ENCODE measurements around the gene ARHGEF11. TPM values are rescaled to one million over a fixed set of nuclear protein-coding genes. Genes with fewer than 3 reads are reported as not detected.
"Not testable (repeated sequence)": the region's sequence is repeated elsewhere in the genome, so short reads cannot be mapped to it uniquely, and the experiment has no call there.

ARHGEF11 gene
- total and polyA plus RNA-seq, 9 of the 15 experiments (the other 6 are each of a cell fraction or from before 2014, with no cell fraction given) = 0.14 to 15.5 (median 9.0) TPM

GRCh38 chr1:157055729-157056128 lies 10.2 kb upstream of the ARHGEF11 start:
- intact Hi-C loops (cut with micrococcal nuclease); in situ Hi-C loops (cut with MboI); H3K27ac ChIP-seq (ENCODE audit: extremely low read depth, low read depth, low read length); H3K9me3 ChIP-seq (replicated peaks; ENCODE audit: control insufficient read depth, insufficient read depth, low read depth, low read length); H3K4me3 ChIP-seq; H3K4me2 ChIP-seq (ENCODE audit: insufficient read depth, low read length); BruUV-seq (replicated peaks); DNase-seq (ENCODE audit: extremely low read depth in 1 of 4, low spot score in 3 of 4); H4K20me1 ChIP-seq (replicated peaks; ENCODE audit: control insufficient read depth, insufficient read depth, low read length); FAIRE-seq; H2AFZ ChIP-seq (ENCODE audit: low read depth, low read length); CTCF ChIA-PET (ENCODE audit: low intra/inter-chr PET ratio); H3K9ac ChIP-seq (ENCODE audit: insufficient read depth in 1 of 2, low read depth in 2 of 2, low read length in 2 of 2); H3K9me1 ChIP-seq (ENCODE audit: control insufficient read depth, insufficient read depth, low read length); ATAC-seq; POLR2A ChIA-PET; H3K36me3 ChIP-seq (ENCODE audit: control insufficient read depth, insufficient read depth, low read length); H3K27me3 ChIP-seq (ENCODE audit: control insufficient read depth in 2 of 2, insufficient read depth in 2 of 2, low read length in 2 of 2); H3K79me2 ChIP-seq (ENCODE audit: control insufficient read depth, insufficient read depth, low read length); H3K4me1 ChIP-seq (replicated peaks in 1 of 2; ENCODE audit: control insufficient read depth in 2 of 2, insufficient read depth in 2 of 2, low read length in 2 of 2): not testable (repeated sequence)
- 42% methylated on average over 5 of the region's 5 CpGs for WGBS (ENCODE audit: insufficient coverage, low coverage, missing lambda C conversion rate)

GRCh38 chr1:157050836-157051235 lies 5.3 kb upstream of the ARHGEF11 start:
- peaks cover 0 to 8% of the 10 kb centered on the region in 2 experiments; a peak in 1 of 5 replicates for H3K4me1 ChIP-seq (replicated peaks in 1 of 2; ENCODE audit: control insufficient read depth in 2 of 2, insufficient read depth in 2 of 2, low read length in 2 of 2)
- H3K9ac ChIP-seq (ENCODE audit: insufficient read depth in 1 of 2, low read depth in 2 of 2, low read length in 2 of 2) = no peak overlapping the region
- no peak overlapping the region for H3K4me3 ChIP-seq
- no peak overlapping the region for H3K4me2 ChIP-seq (ENCODE audit: insufficient read depth, low read length)
- in situ Hi-C loops (cut with MboI) = no loop called here
- no peak for TF ChIP-seq SOX6 (IDR thresholded peaks at IDR 0.05)
- no peak for TF ChIP-seq BCL6 (CRISPR knock-in tag; IDR thresholded peaks at IDR 0.05)
- TF ChIP-seq SRSF7 (optimal IDR thresholded peaks at IDR 0.05; ENCODE audit: low read depth, low read length) = no peak
- TF ChIP-seq SIX5 (IDR thresholded peaks at IDR 0.05; ENCODE audit: borderline replicate concordance in 1 of 2, insufficient read depth in 1 of 2, low read depth in 1 of 2, low read length in 2 of 2) = no peak
- no peak for TF ChIP-seq ETV1 (tag; conservative IDR thresholded peaks at IDR 0.05; ENCODE audit: low read depth)
- no peak for TF ChIP-seq ARID3A (IDR thresholded peaks at IDR 0.05; ENCODE audit: borderline replicate concordance, low read depth, low read length)
- no peak for TF ChIP-seq SMARCE1 (IDR thresholded peaks at IDR 0.05)
- TF ChIP-seq, protein P1, sequence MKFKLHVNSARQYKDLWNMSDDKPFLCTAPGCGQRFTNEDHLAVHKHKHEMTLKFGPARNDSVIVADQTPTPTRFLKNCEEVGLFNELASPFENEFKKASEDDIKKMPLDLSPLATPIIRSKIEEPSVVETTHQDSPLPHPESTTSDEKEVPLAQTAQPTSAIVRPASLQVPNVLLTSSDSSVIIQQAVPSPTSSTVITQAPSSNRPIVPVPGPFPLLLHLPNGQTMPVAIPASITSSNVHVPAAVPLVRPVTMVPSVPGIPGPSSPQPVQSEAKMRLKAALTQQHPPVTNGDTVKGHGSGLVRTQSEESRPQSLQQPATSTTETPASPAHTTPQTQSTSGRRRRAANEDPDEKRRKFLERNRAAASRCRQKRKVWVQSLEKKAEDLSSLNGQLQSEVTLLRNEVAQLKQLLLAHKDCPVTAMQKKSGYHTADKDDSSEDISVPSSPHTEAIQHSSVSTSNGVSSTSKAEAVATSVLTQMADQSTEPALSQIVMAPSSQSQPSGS (CRISPR knock-in tag; IDR thresholded peaks at IDR 0.05) = no peak
- TF ChIP-seq ZNF778 (CRISPR knock-in tag; IDR thresholded peaks at IDR 0.05) = no peak
- TF ChIP-seq ZNF77 (CRISPR knock-in tag; IDR thresholded peaks at IDR 0.05) = no peak
- TF ChIP-seq CCNT2 (IDR thresholded peaks at IDR 0.05; ENCODE audit: borderline replicate concordance, extremely low read depth, insufficient read length, low read depth, low read length) = no peak
- TF ChIP-seq PHB (CRISPR knock-in tag; IDR thresholded peaks at IDR 0.05) = no peak
- no peak for TF ChIP-seq LEF1 (IDR thresholded peaks at IDR 0.05)
- POLR2A ChIA-PET = no interaction called here
- CTCF ChIA-PET (ENCODE audit: low intra/inter-chr PET ratio) = no interaction called here
- BruUV-seq (replicated peaks) = no TSS peak
- no peaks in the 10 kb centered on the region for H3K9me3 ChIP-seq (replicated peaks; ENCODE audit: control insufficient read depth, insufficient read depth, low read depth, low read length)
- no peaks in the 10 kb centered on the region for H3K79me2 ChIP-seq (ENCODE audit: control insufficient read depth, insufficient read depth, low read length)
- H3K36me3 ChIP-seq (ENCODE audit: control insufficient read depth, insufficient read depth, low read length) = no peaks in the 10 kb centered on the region
- H3K27ac ChIP-seq (ENCODE audit: extremely low read depth, low read depth, low read length) = no peak overlapping the region
- H3K9me1 ChIP-seq (ENCODE audit: control insufficient read depth, insufficient read depth, low read length) = no peaks in the 10 kb centered on the region
- FAIRE-seq (no peak), DNase-seq (ENCODE audit: extremely low read depth in 1 of 4, low spot score in 3 of 4) (no peak), ATAC-seq (no peak)
- intact Hi-C loops (cut with micrococcal nuclease) = no loop called here
- no peak overlapping the region for H2AFZ ChIP-seq (ENCODE audit: low read depth, low read length)
- 0% methylated on average over 2 of the region's 2 CpGs for whole genome bisulfite sequencing (ENCODE audit: insufficient coverage, low coverage, missing lambda C conversion rate)
- H4K20me1 ChIP-seq (replicated peaks; ENCODE audit: control insufficient read depth, insufficient read depth, low read length) = no peaks in the 10 kb centered on the region
- no peaks in the 10 kb centered on the region for H3K27me3 ChIP-seq (ENCODE audit: control insufficient read depth in 2 of 2, insufficient read depth in 2 of 2, low read length in 2 of 2)

All from K562 (cell line).